ENCODE data around the gene RPS2.
"Not testable (repeated sequence)": the region's sequence is repeated elsewhere in the genome, so short reads cannot be mapped to it uniquely, and the experiment has no call there.

The RPS2 gene

DNA sequence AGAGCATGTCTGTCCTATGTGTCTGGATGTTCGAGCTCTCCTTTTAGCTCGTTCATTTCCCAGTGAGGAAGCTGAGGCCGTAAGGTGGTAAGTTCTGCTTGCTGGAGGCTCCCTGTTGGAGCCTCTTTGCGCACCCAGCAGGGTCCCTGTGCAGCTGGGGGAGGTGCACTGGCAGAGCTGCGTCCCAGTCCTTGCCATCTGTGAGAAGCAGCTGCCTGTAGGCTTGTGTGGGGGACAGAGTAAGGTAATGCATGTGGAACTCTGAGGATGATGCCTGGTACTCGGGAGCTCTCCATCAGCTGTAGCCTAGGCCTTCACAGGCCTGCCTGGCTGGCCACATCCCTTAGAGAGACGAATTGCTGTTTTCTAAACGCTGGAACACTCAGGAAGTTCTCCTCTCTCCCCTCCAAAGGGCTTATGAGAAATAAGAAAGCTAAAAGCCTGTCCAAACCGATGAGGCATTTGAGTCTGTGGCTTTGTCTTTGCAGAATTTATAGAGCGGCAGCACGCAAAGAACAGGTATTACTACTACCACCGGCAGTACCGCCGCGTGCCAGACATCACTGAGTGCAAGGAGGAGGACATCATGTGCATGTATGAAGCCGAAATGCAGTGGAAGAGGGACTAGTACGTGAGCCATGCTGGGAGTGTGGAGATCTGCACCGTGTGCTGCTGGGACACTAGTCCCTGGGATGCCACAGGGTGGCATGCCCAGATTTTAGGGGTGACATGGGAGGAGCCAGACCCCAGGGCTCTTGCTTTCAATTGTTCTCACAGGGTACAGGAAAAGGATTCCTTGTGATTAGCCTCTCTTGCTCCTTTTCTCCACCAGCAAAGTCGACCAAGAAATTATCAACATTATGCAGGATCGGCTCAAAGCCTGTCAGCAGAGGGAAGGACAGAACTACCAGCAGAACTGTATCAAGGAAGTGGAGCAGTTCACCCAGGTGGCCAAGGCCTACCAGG is 3.7 kb downstream of the RPS2 start:
- peak overlapping the region; percentile 85 to 87 for H3K4me3 ChIP-seq (replicated peaks in 1 of 2; ENCODE audit: low read depth in 2 of 2, low read length in 2 of 2)
- TF ChIP-seq, protein P1, sequence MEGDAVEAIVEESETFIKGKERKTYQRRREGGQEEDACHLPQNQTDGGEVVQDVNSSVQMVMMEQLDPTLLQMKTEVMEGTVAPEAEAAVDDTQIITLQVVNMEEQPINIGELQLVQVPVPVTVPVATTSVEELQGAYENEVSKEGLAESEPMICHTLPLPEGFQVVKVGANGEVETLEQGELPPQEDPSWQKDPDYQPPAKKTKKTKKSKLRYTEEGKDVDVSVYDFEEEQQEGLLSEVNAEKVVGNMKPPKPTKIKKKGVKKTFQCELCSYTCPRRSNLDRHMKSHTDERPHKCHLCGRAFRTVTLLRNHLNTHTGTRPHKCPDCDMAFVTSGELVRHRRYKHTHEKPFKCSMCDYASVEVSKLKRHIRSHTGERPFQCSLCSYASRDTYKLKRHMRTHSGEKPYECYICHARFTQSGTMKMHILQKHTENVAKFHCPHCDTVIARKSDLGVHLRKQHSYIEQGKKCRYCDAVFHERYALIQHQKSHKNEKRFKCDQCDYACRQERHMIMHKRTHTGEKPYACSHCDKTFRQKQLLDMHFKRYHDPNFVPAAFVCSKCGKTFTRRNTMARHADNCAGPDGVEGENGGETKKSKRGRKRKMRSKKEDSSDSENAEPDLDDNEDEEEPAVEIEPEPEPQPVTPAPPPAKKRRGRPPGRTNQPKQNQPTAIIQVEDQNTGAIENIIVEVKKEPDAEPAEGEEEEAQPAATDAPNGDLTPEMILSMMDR (IDR thresholded peaks at IDR 0.05; ENCODE audit: low read depth, low read length), result no peak
- peak in 1 of 2 donors; percentile 50 for DNase-seq (ENCODE audit: low read depth in 2 of 2)

DNA sequence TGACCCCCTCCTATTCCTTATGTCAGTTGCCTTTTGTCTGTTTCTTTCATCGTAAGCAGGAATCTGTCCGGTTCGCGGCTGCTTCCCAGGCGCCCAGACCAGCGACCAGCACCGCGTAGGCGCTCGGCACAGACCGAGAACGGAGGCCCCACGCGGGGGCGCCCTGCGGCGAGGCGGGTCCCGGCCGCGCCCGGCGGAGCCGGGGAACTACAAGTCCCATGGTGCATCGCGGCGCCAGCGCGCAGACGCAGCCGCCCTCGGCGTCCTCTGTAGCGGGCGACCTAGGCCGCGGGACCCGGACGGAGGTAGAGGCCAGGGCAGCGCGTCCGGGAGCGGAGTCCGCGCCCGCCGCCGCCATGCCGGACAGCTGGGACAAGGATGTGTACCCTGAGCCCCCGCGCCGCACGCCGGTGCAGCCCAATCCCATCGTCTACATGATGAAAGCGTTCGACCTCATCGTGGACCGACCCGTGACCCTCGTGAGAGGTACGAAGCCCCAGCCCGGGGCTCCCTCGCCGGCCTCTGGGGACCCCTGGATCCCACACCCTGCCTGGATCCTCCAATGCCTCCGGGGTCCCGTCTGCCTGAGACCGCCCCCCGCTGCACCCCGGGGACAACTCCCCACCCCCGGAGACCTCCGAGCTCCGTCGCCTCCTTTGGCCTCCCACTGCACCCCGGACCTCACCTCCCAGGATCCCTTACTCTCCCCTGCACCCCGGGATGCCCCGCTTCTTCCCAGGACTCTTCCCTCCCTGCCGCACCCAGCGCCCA is 5.2 kb downstream of the RPS2 start, which contains the start of gene NDUFB10:
NDUFB10 (plus strand) TSS at position 270 of the 771 bp plus-strand sequence; CDS start at position 357, 87 bp downstream.
- TF ChIP-seq, protein P1 (IDR thresholded peaks at IDR 0.05; ENCODE audit: low read depth, low read length), result peak; percentile 33
- DNase-seq (ENCODE audit: low read depth in 2 of 2), result peak; percentile 90 to 93

DNA sequence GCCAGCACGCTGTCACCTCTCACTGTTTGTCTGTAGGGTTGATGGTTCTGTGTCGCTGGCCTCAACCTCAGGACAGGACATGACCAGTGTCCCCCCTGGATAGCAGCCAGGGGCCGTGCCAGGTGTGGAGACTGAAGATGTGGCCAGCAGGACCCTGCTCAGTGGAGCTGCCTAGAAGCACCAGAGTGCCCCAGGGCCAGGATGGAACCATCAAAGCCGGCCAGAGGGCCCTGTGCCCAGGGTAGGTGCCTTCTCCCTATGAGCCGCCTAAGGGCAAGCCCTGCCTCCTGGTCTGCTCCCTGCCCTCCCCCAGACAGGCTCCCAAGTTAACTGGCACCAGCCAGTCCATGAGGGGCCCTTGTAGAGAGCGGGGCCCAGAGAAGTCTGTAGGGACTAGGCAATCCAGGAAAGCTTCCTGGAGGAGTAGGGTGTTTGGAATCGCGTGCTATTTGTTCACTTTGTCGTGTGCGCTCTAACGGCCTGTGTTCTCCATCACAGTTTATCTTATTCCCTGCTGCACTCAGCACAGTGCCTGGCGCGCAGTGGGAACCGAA is 5.8 kb downstream of the RPS2 start:
- DNase-seq (ENCODE audit: low read depth in 2 of 2), result no peak
- TF ChIP-seq, protein P1 (IDR thresholded peaks at IDR 0.05; ENCODE audit: low read depth, low read length), result no peak
- H3K4me3 ChIP-seq (replicated peaks in 1 of 2; ENCODE audit: low read depth in 2 of 2, low read length in 2 of 2), result peak overlapping the region in 1 of 2 donors; percentile 85

More for the DNA sequence above, 5.2 kb downstream of the RPS2 start, which contains the start of gene NDUFB10:
- H3K4me3 ChIP-seq (replicated peaks in 1 of 2; ENCODE audit: low read depth in 2 of 2, low read length in 2 of 2), result peak within 1 kb of the TSS; percentile 85 to 87

DNA sequence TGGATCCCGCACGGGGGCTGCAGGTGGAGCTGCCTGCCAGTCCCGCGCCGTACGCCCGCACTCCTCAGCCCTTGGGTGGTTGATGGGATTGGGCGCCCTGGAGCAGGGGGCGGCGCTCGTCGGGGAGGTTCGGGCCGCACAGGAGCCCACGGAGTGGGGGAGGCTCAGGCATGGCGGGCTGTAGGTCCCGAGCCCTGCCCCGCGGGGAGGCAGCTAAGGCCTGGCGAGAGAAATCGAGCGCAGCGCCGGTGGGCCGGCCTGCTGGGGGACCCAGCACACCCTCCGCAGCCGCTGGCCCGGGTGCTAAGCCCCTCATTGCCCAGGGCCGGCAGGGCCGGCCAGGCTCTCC is 6.5 kb downstream of the RPS2 start:
- not testable (repeated sequence) for H3K4me3 ChIP-seq (replicated peaks in 1 of 2; ENCODE audit: low read depth in 2 of 2, low read length in 2 of 2); DNase-seq (ENCODE audit: low read depth in 2 of 2)

DNA sequence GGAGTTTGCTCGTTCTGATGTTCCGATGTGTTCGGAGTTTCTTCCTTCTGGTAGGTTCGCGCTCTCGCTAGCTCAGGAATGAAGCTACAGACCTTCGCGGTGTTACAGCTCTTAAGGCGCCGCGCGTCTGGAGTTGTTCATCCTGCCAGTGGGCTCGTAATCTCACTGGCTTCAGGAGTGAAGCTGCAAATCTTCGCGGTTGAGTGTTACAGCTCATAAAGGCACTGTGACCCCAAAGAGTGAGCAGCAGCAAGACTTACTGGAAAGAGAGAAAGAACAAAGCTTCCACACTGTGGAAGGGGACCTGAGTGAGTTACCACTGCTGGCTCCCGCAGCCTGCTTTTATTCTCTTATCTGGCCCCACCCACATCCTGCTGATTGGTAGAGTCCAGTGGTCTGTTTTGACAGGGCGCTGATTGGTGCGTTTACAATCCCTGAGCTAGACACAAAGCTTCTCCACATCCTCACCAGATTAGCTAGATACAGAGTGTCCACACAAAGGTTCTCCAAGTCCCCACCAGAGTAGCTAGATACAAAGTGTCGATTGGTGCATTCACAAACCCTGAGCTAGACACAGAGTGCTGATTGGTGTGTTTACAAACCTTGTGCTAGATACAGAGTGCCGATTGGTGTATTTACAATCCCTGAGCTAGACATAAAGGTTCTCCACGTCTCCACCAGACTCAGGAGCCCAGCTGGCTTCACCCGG is 7.0 kb downstream of the RPS2 start:
- DNase-seq (ENCODE audit: low read depth in 2 of 2); H3K4me3 ChIP-seq (replicated peaks in 1 of 2; ENCODE audit: low read depth in 2 of 2, low read length in 2 of 2): not testable (repeated sequence)

DNA sequence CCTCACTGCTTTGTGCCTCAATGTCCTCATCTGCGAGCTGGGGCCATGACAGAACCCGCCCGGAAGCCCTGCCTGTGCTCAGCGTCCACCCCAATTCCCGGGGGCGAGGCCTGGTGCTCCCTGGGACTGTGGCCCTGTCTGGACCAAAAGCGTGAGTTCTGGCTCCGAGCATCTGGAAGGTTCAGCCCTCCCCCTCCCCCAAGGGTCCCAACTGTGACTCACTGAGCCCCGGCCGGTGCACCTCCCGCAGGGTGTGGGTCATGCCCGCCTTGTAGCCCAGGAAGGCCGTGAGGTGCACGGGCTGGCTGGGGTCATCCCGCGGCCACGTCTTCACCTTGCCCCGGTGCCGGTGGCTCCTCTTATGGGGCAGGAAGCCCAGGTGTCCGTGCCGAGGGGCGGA is 10.9 kb downstream of the RPS2 start:
- TF ChIP-seq, protein P1 (IDR thresholded peaks at IDR 0.05; ENCODE audit: low read depth, low read length), result no peak
- H3K4me3 ChIP-seq (replicated peaks in 1 of 2; ENCODE audit: low read depth in 2 of 2, low read length in 2 of 2), result no peak overlapping the region
- DNase-seq (ENCODE audit: low read depth in 2 of 2), result no peak

DNA sequence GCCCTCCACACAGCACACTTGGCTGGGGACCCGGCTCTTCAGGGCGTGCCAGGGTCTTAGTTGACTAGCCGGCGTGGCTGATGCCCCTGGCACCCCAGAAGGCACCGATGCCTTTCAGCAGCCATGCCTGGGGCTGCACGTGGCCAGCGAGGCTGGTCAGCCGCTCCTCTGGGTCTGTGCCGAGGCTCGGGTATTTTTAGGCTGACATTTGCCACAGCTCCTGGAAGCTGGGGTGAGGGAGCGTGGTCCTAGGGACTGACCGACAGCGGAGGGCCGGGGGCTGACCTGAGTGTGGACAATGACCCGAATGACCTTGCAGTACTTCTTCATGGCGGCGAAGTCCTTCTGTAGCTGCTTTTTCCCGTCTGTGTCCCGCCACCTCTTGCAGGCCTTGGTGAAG is 14.1 kb downstream of the RPS2 start:
- no peak for DNase-seq (ENCODE audit: low read depth in 2 of 2)
- H3K4me3 ChIP-seq (replicated peaks in 1 of 2; ENCODE audit: low read depth in 2 of 2, low read length in 2 of 2), result no peak overlapping the region
- TF ChIP-seq, protein P1 (IDR thresholded peaks at IDR 0.05; ENCODE audit: low read depth, low read length), result no peak

All from cardiac fibroblast (primary cell).